Panc1 (cell line): ENCODE results near the gene TLR1.

ENCODE experiments used
- POLR2AphosphoS5 ChIP-seq: IDR thresholded peaks from 2 replicates; pipeline ENCODE4 v1.6.1; 2012; ENCODE audit warnings: mild to moderate bottlenecking, low read depth, low read length, moderate library complexity
- TF ChIP-seq, protein P1 (sequence below): fragments of 450-650 bp; IDR thresholded peaks from 2 replicates; pipeline ENCODE4 v1.5.1; 2017; ENCODE audit warnings: mild to moderate bottlenecking

DNA sequence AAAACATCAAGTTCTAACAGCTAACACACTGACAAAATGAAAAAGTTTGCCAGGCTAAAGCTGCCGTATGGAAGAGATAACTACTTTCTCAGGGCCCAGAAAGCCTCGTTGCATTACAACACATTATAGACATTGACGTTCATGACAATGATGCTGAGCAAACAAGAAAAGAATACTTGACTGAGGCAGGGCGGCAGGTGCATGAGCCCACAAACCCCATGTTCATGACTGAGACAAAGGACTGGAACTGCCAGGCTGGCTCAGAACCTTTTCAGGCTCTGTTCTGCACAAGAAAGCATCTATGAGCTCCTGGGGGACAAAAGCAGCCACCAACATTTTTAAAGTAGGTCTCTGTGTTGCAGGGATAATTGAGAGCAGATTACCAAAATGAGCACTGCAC, 38.4 kb upstream of the TLR1 start:
- TF ChIP-seq, protein P1, sequence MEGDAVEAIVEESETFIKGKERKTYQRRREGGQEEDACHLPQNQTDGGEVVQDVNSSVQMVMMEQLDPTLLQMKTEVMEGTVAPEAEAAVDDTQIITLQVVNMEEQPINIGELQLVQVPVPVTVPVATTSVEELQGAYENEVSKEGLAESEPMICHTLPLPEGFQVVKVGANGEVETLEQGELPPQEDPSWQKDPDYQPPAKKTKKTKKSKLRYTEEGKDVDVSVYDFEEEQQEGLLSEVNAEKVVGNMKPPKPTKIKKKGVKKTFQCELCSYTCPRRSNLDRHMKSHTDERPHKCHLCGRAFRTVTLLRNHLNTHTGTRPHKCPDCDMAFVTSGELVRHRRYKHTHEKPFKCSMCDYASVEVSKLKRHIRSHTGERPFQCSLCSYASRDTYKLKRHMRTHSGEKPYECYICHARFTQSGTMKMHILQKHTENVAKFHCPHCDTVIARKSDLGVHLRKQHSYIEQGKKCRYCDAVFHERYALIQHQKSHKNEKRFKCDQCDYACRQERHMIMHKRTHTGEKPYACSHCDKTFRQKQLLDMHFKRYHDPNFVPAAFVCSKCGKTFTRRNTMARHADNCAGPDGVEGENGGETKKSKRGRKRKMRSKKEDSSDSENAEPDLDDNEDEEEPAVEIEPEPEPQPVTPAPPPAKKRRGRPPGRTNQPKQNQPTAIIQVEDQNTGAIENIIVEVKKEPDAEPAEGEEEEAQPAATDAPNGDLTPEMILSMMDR: no peak
- TF ChIP-seq POLR2AphosphoS5: no peak
